Thyroid gland (tissue), 4 donors: Measurements from ENCODE around the gene NDUFA13.

Experiments used
- CTCF ChIP-seq, 6 experiments: fragments of 200-600 bp in 3 of 6; fragments of 450-650 bp in 3 of 6; sonication (generic) in 3 of 6; IDR thresholded peaks; one replicate each; pipeline ENCODE4 v1.5.1; 2016 to 2019; ENCODE audit warnings: antibody characterized with exemption in 6 of 6, mild to moderate bottlenecking in 2 of 6, inconsistent platforms in 1 of 6, moderate library complexity in 1 of 6
- POLR2A ChIP-seq, 2 donors: fragments of 450-650 bp; IDR thresholded peaks; one replicate each; pipeline ENCODE4 v1.6.1; 2017; ENCODE audit warnings: antibody characterized with exemption in 2 of 2, mild to moderate bottlenecking in 2 of 2, moderate library complexity in 1 of 2

GRCh38 chr19:19550485-19550929 lies 34.5 kb downstream of the NDUFA13 start:
- no peak for TF ChIP-seq CTCF (IDR thresholded peaks at IDR 0.05)
- TF ChIP-seq POLR2A (IDR thresholded peaks at IDR 0.05) = no peak
